Karpas-422 (cell line): ENCODE data around the gene DNPEP. TPM values are rescaled to one million over a fixed set of nuclear protein-coding genes. Genes with fewer than 3 reads are reported as not detected.

Source experiments
- DNase-seq: peaks from one replicate; pipeline ENCODE4 v3.0.0-alpha.2; 2015
- H2AFZ ChIP-seq: fragments of 200-600 bp; sonication (generic); 2 replicates; pipeline ENCODE4 v1.6.1; 2014; ENCODE audit warnings: antibody characterized with exemption, low read length, mixed read lengths
- H3K27ac ChIP-seq: fragments of 200-600 bp; sonication (generic); 2 replicates; pipeline ENCODE4 v1.5.1; 2014; ENCODE audit warnings: mild to moderate bottlenecking, low read length, moderate library complexity
- H3K27me3 ChIP-seq: fragments of 200-600 bp; sonication (generic); 2 replicates; pipeline ENCODE4 v1.6.1; 2014; ENCODE audit warnings: low read length, mixed read lengths
- H3K36me3 ChIP-seq: fragments of 200-600 bp; sonication (generic); 2 replicates; pipeline ENCODE4 v1.6.1; 2014; ENCODE audit warnings: low read length, mixed read lengths; ENCODE audit not compliant: insufficient read depth
- H3K4me1 ChIP-seq: fragments of 200-600 bp; sonication (generic); 2 replicates; pipeline ENCODE4 v1.6.1; 2014; ENCODE audit warnings: mild to moderate bottlenecking, low read length, mixed read lengths
- H3K4me2 ChIP-seq: fragments of 200-600 bp; sonication (generic); 2 replicates; pipeline ENCODE4 v1.6.1; 2014; ENCODE audit warnings: low read length, low read depth, mild to moderate bottlenecking; ENCODE audit not compliant: poor library complexity, severe bottlenecking
- H3K4me3 ChIP-seq: fragments of 200-600 bp; sonication (generic); 2 replicates; pipeline ENCODE4 v1.5.1; 2014; ENCODE audit warnings: mild to moderate bottlenecking, antibody characterized with exemption, low read length, mixed read lengths
- H3K79me2 ChIP-seq: fragments of 200-600 bp; sonication (generic); 2 replicates; pipeline ENCODE4 v1.6.1; 2014; ENCODE audit warnings: mild to moderate bottlenecking, low read length, mixed read lengths
- H3K9ac ChIP-seq: fragments of 200-600 bp; sonication (generic); 2 replicates; pipeline ENCODE4 v1.6.0; 2014; ENCODE audit warnings: low read length
- H3K9me2 ChIP-seq: fragments of 200-600 bp; sonication (generic), shearing (Covaris generic); replicated peaks from 2 replicates; pipeline ENCODE4 v1.6.0; 2014; ENCODE audit warnings: mild to moderate bottlenecking, low read length, moderate library complexity; ENCODE audit not compliant: insufficient read depth
- H3K9me3 ChIP-seq: fragments of 300-700, 200-600 bp; sonication (generic); 2 replicates; pipeline ENCODE4 v1.6.1; 2014; ENCODE audit warnings: low read length, mixed read lengths
- H4K20me1 ChIP-seq: fragments of 200-600 bp; sonication (generic); 2 replicates; pipeline ENCODE4 v1.6.1; 2014; ENCODE audit warnings: mild to moderate bottlenecking, antibody characterized with exemption, low read length, low read depth; ENCODE audit not compliant: insufficient read depth
- total RNA-seq: library from RNA; depleted of rRNA; stranded (reverse); fragments of >200 nt; shearing (Covaris generic); gene quantifications from 2 replicates; pipeline ENCODE4 v1.2.3, GENCODE V29; 2014; ENCODE audit warnings: low replicate concordance

The DNPEP gene
- total RNA-seq, 1 experiment from 2014 or later, result 77.9 TPM

DNA sequence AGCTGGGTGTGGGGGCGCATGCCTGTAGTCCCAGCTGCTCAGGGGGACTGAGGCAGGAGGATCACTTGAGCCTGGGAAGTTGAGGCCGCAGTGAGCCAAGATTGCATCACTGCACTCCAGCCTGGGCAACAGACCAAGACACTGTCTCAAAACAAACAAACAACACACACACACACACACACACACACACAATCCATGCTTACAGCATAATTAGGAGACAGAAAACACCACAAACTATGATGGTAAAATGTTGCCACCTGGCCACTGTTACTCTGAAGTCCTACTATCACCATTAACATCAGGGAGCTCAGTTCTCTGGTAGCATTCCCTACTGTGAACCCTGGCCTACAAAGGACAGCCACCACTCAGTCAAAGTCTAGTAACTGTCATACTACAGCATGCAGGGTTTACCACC is 18.3 kb downstream of the DNPEP start:
- no peak overlapping the region for H2AFZ ChIP-seq
- no peaks in the 10 kb centered on the region for H3K9me3 ChIP-seq
- H3K4me2 ChIP-seq, result no peak overlapping the region
- H3K79me2 ChIP-seq, result no peaks in the 10 kb centered on the region
- no peak overlapping the region for H3K9ac ChIP-seq
- H3K27me3 ChIP-seq, result no peaks in the 10 kb centered on the region
- no peaks in the 10 kb centered on the region for H3K4me1 ChIP-seq
- H4K20me1 ChIP-seq, result no peaks in the 10 kb centered on the region
- no peak overlapping the region for H3K27ac ChIP-seq
- no peak for DNase-seq
- H3K9me2 ChIP-seq, result no peaks in the 10 kb centered on the region
- no peak overlapping the region for H3K4me3 ChIP-seq
- 0 out of 2 replicates have a peak, but pooled peaks cover under 1% of the 10 kb centered on the region for H3K36me3 ChIP-seq

DNA sequence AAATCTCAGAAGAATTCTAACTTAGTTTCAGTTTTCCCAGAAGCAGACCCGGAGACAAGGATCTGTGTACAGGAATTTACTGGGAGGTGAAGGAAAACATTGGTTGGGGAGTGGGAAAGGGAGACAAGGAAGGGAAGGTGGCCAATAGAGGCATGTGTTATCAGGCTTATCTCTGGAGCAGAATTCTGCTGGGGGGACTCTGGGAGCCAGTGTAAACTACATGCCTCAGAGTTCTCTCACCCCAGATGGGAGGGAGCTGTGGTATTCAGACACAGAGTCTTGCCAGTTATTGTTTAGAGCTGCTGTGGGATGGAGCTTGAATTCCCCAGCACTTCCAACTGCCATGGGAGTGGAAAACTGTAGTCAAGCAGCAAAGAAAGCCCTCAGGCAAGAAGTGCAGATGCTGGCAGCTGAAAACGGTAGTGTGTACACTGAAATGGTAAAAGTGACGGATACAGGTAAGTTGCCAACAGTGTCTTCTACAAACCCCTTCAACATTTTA is 19.0 kb downstream of the DNPEP start:
- H3K27me3 ChIP-seq, result no peaks in the 10 kb centered on the region
- H3K9ac ChIP-seq, result no peak overlapping the region
- peak; percentile 7 for DNase-seq
- H3K79me2 ChIP-seq, result no peaks in the 10 kb centered on the region
- no peak overlapping the region for H3K4me3 ChIP-seq
- H3K9me2 ChIP-seq, result no peaks in the 10 kb centered on the region
- no peaks in the 10 kb centered on the region for H4K20me1 ChIP-seq
- no peak overlapping the region for H3K27ac ChIP-seq
- no peaks in the 10 kb centered on the region for H3K9me3 ChIP-seq
- no peak overlapping the region for H2AFZ ChIP-seq
- no peaks in the 10 kb centered on the region for H3K4me1 ChIP-seq
- H3K36me3 ChIP-seq, result no peaks in the 10 kb centered on the region
- H3K4me2 ChIP-seq, result no peak overlapping the region

DNA sequence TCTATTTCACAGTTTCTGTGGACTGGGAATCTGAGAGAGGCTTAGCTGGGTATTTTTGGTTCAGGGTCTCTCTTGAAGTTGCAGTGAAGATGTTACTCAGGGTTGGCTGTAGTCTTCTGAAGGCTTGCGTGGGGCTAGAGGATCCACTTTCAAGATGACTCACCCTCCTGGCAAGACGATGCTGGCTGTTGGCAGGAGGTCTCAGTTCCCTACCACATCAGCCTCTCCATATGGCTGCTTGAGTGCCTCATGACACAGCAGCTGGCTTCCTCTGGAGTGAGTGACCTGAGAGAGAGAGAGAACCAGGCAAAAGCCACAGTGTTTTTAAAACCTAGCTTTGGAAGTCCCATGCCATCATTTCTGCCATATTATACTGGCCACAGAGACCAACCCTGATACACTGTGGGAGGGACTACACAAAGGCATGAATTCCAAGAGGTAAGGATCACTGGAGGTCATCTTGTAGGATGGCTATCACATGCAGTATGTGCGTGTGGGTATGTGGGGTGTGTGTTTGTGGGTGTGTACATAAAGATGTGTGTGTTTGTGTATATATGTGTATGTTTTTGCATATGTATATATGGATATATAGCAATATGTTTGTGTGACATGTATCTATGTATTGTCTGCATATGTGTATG is 25.1 kb downstream of the DNPEP start:
- Histone ChIP-seq H3K27me3 (no peaks in the 10 kb centered on the region), H3K9ac (no peak overlapping the region), H3K4me3 (no peak overlapping the region), H3K4me2 (no peak overlapping the region), H4K20me1 (no peaks in the 10 kb centered on the region), H3K4me1 (no peaks in the 10 kb centered on the region), H3K9me2 (no peaks in the 10 kb centered on the region), H3K79me2 (no peaks in the 10 kb centered on the region), H2AFZ (no peak overlapping the region), H3K36me3 (no peaks in the 10 kb centered on the region), H3K27ac (no peak overlapping the region), H3K9me3 (no peaks in the 10 kb centered on the region)
- no peak for DNase-seq

DNA sequence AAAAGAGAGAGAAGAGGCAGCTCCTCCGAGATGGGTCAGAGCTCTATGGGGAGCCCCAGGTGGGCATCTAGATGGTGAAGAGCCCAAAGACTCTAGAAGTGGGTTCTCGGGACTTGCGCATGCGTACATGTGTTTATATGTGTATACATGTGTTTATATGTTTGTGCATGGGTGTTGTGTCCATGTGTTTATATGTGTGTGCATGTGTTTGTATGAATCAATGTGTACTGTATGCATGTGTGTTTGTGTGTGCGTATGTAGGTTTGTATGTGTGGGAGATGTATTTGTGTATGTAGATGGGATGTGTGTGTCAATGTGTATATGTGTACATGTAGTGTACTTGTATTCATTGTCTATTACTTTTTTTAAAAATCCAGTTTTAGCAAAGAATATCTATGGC is 25.6 kb downstream of the DNPEP start:
- Histone ChIP-seq H3K9me2 (no peaks in the 10 kb centered on the region), H3K27me3 (no peaks in the 10 kb centered on the region), H4K20me1 (no peaks in the 10 kb centered on the region), H3K4me3 (no peak overlapping the region), H3K79me2 (no peaks in the 10 kb centered on the region), H3K9ac (no peak overlapping the region), H3K36me3 (no peaks in the 10 kb centered on the region), H2AFZ (no peak overlapping the region), H3K27ac (no peak overlapping the region), H3K4me1 (no peaks in the 10 kb centered on the region), H3K9me3 (no peaks in the 10 kb centered on the region), H3K4me2 (no peak overlapping the region)
- no peak for DNase-seq

DNA sequence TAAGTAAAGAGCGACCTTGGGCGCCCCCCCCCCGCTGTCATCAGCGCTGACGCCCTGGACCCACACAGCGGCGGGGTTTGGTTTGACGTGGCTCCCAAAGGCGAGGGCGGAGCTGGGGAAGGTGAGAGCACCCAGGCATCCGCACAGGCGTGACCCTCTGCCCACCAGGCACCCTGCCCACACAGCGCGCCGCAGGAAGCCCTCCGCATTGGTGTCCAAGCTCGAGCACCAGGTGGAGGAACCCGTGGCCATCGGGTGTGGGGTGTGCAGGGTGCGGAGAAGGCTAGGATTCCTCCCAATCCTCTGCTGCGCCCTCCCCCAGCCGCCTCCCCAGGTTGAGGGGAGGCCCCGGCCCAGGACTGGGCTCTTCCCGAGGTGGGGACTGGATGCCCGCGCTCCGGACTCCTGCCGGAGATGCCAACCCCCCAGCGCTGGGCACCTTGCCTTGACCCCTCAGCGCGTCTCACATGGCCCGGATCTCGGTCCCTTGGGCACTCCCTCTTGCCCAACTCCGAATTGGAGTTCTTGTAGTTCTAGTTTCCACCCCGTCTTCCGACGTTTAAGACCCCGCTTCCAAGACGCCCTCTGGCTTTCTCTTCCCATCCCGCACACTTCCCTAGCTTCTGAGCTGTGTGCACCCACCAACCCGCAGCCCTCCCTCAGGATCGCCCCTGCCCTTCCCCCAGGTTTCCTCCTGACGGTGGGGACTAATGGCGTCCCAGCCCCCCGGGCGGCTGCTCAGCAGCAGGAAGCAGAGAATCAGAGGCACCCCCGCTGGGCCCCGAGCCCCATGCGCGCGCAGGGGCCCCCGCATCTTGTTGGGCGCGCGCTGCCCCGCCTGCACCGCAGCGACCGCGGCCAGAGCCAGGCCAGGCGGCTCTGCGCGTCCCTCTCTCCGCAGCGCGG is 29.3 kb downstream of the DNPEP start:
- no peak overlapping the region for H3K4me2 ChIP-seq
- no peaks in the 10 kb centered on the region for H3K9me3 ChIP-seq
- H3K4me3 ChIP-seq, result no peak overlapping the region
- no peak for DNase-seq
- no peaks in the 10 kb centered on the region for H3K4me1 ChIP-seq
- no peak overlapping the region for H3K27ac ChIP-seq
- H3K9ac ChIP-seq, result no peak overlapping the region
- H3K36me3 ChIP-seq, result no peaks in the 10 kb centered on the region
- no peaks in the 10 kb centered on the region for H3K79me2 ChIP-seq
- H4K20me1 ChIP-seq, result no peaks in the 10 kb centered on the region
- no peaks in the 10 kb centered on the region for H3K27me3 ChIP-seq
- H2AFZ ChIP-seq, result no peak overlapping the region
- H3K9me2 ChIP-seq, result no peaks in the 10 kb centered on the region

DNA sequence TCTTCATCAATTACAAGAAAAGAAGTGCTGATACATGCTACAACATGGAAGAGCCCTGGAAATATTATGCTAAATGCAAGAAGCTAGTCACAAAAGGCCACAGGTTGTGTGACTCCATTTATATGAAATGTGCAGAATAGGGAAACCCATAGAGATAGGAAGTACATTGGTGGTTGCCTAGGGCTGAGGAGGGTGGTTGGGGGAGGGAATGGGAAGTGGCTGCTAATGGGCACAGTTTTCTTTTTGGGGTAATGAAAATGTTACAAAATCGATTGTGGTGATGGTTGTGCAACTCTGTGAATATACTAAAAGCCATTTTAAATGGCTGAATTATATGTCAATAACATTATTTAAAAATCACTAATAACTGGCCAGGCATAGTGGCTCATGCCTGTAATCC is 30.9 kb downstream of the DNPEP start:
- H3K27ac ChIP-seq, result no peak overlapping the region
- no peaks in the 10 kb centered on the region for H4K20me1 ChIP-seq
- no peak overlapping the region for H2AFZ ChIP-seq
- H3K9me3 ChIP-seq, result no peaks in the 10 kb centered on the region
- H3K36me3 ChIP-seq, result no peaks in the 10 kb centered on the region
- no peak overlapping the region for H3K9ac ChIP-seq
- no peaks in the 10 kb centered on the region for H3K79me2 ChIP-seq
- H3K4me3 ChIP-seq, result no peak overlapping the region
- no peaks in the 10 kb centered on the region for H3K4me1 ChIP-seq
- no peaks in the 10 kb centered on the region for H3K9me2 ChIP-seq
- no peak overlapping the region for H3K4me2 ChIP-seq
- no peak for DNase-seq
- H3K27me3 ChIP-seq, result no peaks in the 10 kb centered on the region

DNA sequence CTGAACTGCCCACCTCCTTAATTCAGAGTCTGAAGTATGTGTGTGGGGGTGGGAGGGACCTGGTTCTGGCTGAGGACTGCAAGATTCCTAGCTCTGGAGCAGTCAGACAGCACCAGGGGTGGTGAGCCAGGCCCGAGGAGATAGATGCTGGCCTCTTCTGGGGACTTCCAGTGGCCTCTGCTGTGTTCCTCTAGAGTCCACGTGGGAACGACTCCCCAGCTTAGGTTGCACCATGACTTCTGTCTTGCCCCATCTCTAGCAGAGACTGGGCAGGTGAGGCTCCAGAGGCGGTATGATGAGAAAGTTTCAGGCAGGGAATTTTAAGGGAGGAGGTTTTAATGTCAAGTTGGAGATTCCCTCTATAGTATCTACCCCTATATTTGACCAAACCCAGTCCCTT is 33.1 kb downstream of the DNPEP start:
- H3K27me3 ChIP-seq, result no peaks in the 10 kb centered on the region
- H3K27ac ChIP-seq, result no peak overlapping the region
- no peaks in the 10 kb centered on the region for H4K20me1 ChIP-seq
- no peaks in the 10 kb centered on the region for H3K79me2 ChIP-seq
- no peaks in the 10 kb centered on the region for H3K36me3 ChIP-seq
- H3K9me3 ChIP-seq, result no peaks in the 10 kb centered on the region
- no peak overlapping the region for H3K9ac ChIP-seq
- no peak for DNase-seq
- no peaks in the 10 kb centered on the region for H3K9me2 ChIP-seq
- no peak overlapping the region for H2AFZ ChIP-seq
- no peak overlapping the region for H3K4me2 ChIP-seq
- no peak overlapping the region for H3K4me3 ChIP-seq
- peaks cover 3% of the 10 kb centered on the region for H3K4me1 ChIP-seq

DNA sequence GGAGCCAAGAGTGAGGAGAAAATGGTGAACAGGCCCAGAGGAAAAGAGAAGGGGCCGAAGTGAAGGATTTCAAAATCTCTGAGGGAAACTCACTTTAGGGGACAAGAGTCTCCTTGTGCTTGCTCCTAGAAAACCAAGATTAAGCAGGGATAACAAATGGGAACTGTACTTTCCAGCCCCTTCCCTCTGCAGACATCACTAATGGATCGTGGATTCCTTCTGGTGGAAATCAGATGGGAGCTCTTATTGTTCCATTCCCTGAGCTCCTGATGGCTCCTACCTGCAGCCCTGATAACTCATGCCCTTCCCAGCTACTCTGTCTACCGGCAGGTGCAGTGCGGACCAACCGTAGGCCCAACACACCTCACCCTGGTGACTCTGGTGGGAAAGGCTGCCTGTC is 34.6 kb downstream of the DNPEP start:
- Histone ChIP-seq H3K4me1 (peaks cover 3% of the 10 kb centered on the region), H3K27ac (no peak overlapping the region), H3K9me2 (no peaks in the 10 kb centered on the region), H3K9ac (no peak overlapping the region), H3K36me3 (no peaks in the 10 kb centered on the region), H3K9me3 (no peaks in the 10 kb centered on the region), H4K20me1 (no peaks in the 10 kb centered on the region), H2AFZ (no peak overlapping the region), H3K4me2 (no peak overlapping the region), H3K4me3 (no peak overlapping the region), H3K79me2 (no peaks in the 10 kb centered on the region), H3K27me3 (no peaks in the 10 kb centered on the region)
- no peak for DNase-seq
